Measurements from ENCODE around the gene HSPA1A. TPM values are rescaled to one million over a fixed set of nuclear protein-coding genes. Genes with fewer than 3 reads are reported as not detected.

The HSPA1A gene
- total and polyA plus RNA-seq, 9 of the 15 experiments (the other 6 are each of a cell fraction or from before 2014, with no cell fraction given) = 2.2 to 273 (median 107) TPM

DNA sequence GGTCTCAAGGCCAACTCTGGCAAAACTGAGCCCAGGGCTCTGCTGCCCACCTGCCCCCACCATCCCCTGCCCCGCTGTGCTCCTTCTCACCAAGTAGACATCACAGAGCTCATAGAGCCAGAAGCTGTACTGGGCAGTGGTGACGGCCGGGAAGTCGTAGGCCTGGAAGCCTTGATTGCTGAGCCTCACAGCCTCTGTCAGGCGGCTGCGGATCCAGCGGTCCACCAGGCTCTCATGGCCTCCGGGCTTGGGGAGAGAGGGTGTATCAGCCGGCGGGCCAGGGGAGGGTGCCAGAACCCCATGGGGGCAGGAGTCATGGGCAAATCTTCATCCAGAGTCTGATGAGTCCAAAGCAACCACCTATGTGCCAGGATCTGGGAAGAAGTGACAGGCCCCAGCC, 35.4 kb upstream of the HSPA1A start (continued):
- no peak for TF ChIP-seq ZNF449 (CRISPR knock-in tag; IDR thresholded peaks at IDR 0.05)
- TF ChIP-seq CBX5 (IDR thresholded peaks at IDR 0.05; ENCODE audit: borderline replicate concordance, low read depth) = no peak
- TF ChIP-seq, protein P1, sequence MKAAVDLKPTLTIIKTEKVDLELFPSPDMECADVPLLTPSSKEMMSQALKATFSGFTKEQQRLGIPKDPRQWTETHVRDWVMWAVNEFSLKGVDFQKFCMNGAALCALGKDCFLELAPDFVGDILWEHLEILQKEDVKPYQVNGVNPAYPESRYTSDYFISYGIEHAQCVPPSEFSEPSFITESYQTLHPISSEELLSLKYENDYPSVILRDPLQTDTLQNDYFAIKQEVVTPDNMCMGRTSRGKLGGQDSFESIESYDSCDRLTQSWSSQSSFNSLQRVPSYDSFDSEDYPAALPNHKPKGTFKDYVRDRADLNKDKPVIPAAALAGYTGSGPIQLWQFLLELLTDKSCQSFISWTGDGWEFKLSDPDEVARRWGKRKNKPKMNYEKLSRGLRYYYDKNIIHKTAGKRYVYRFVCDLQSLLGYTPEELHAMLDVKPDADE (conservative IDR thresholded peaks at IDR 0.05; ENCODE audit: control insufficient read depth, low read depth, low read length) = no peak
- TF ChIP-seq MTF1 (CRISPR knock-in tag; IDR thresholded peaks at IDR 0.05; ENCODE audit: borderline replicate concordance) = no peak
- TF ChIP-seq DMBX1 (CRISPR knock-in tag; IDR thresholded peaks at IDR 0.05; ENCODE audit: borderline replicate concordance) = no peak
- TF ChIP-seq MITF (IDR thresholded peaks at IDR 0.05) = no peak
- no peak for TF ChIP-seq E2F4 (CRISPR knock-in tag; IDR thresholded peaks at IDR 0.05; ENCODE audit: low read depth)
- TF ChIP-seq CHD4 (IDR thresholded peaks at IDR 0.05; ENCODE audit: insufficient read depth, insufficient replicate concordance, low read depth, low read length, poor library complexity, severe bottlenecking) = no peak
- no peak for TF ChIP-seq CBX2 (IDR thresholded peaks at IDR 0.05; ENCODE audit: insufficient read depth, low read length, poor library complexity, severe bottlenecking)
- TF ChIP-seq ZNF586 (CRISPR knock-in tag; conservative IDR thresholded peaks at IDR 0.05) = no peak
- TF ChIP-seq XRCC3 (IDR thresholded peaks at IDR 0.05) = no peak
- no peak for TF ChIP-seq CBX3 (IDR thresholded peaks at IDR 0.05; ENCODE audit: borderline replicate concordance in 1 of 2, low read length in 2 of 2)
- TF ChIP-seq EP300 (IDR thresholded peaks at IDR 0.05; ENCODE audit: low read length) = no peak
- no peak for TF ChIP-seq TCF15 (CRISPR knock-in tag; IDR thresholded peaks at IDR 0.05)
- no peak for TF ChIP-seq BDP1 (IDR thresholded peaks at IDR 0.05; ENCODE audit: insufficient read depth, insufficient read length)
- 0 out of 2 replicates have a peak, but pooled peaks have one; percentile 13 for TF ChIP-seq ZBTB1 (CRISPR knock-in tag; IDR thresholded peaks at IDR 0.05; ENCODE audit: borderline replicate concordance, low read depth)
- TF ChIP-seq ZNF274 (IDR thresholded peaks at IDR 0.05; ENCODE audit: borderline replicate concordance, low read depth, low read length) = no peak
